ENCODE results near the gene TMUB2.
"Not testable (repeated sequence)": the region's sequence is repeated elsewhere in the genome, so short reads cannot be mapped to it uniquely, and the experiment has no call there.

Gene TMUB2

GRCh38 chr17:44186307-44187130, at the start of gene TMUB2:
Gene TMUB2, plus strand, starts transcription at chr17:44186972. Its CDS starts 737 bp downstream, at chr17:44187709.
- DNase-seq: peak; percentile 99

- DNase-seq: peak; percentile 39 to 43
Measured at GRCh38 chr17:44137891-44138709, 48.7 kb upstream of the TMUB2 start.

GRCh38 chr17:44143921-44144320, 42.9 kb upstream of the TMUB2 start:
- DNase-seq: not testable (repeated sequence)

- no peak for DNase-seq
Measured at GRCh38 chr17:44144966-44145739, 41.6 kb upstream of the TMUB2 start.

- no peak for DNase-seq
Measured at GRCh38 chr17:44146375-44147346, 40.1 kb upstream of the TMUB2 start.

- DNase-seq: no peak
Measured at GRCh38 chr17:44147812-44148211, 39.0 kb upstream of the TMUB2 start.

GRCh38 chr17:44149066-44149465, 37.7 kb upstream of the TMUB2 start:
- not testable (repeated sequence) for DNase-seq

GRCh38 chr17:44149750-44150329, 36.9 kb upstream of the TMUB2 start:
- no peak for DNase-seq

GRCh38 chr17:44152875-44153274, 33.9 kb upstream of the TMUB2 start:
- no peak for DNase-seq

- no peak for DNase-seq
Measured at GRCh38 chr17:44155488-44155887, 31.3 kb upstream of the TMUB2 start.

GRCh38 chr17:44159519-44160210, 27.1 kb upstream of the TMUB2 start:
- DNase-seq: no peak

- no peak for DNase-seq
Measured at GRCh38 chr17:44164476-44164875, 22.3 kb upstream of the TMUB2 start.

- DNase-seq: no peak
Measured at GRCh38 chr17:44167181-44167861, 19.5 kb upstream of the TMUB2 start.

- no peak for DNase-seq
Measured at GRCh38 chr17:44170135-44170498, 16.7 kb upstream of the TMUB2 start.

GRCh38 chr17:44170499-44171201, 16.1 kb upstream of the TMUB2 start, which contains the start of gene ASB16:
Gene ASB16, plus strand, starts transcription at chr17:44170704. Its CDS starts 86 bp downstream, at chr17:44170790.
- DNase-seq: no peak

- no peak for DNase-seq
Measured at GRCh38 chr17:44171931-44172455, 14.8 kb upstream of the TMUB2 start.

GRCh38 chr17:44174427-44174826, 12.3 kb upstream of the TMUB2 start:
- DNase-seq: no peak

GRCh38 chr17:44176257-44176656, 10.5 kb upstream of the TMUB2 start:
- DNase-seq: no peak
